WTC11 (cell line): Measurements from ENCODE around the gene ABL1. TPM values are rescaled to one million over a fixed set of nuclear protein-coding genes. Genes with fewer than 3 reads are reported as not detected.

Source experiments
- ATAC-seq: fragments of 200-7000 bp; cut with Tn5 transposase; 2 replicates; pipeline ENCODE4 v1.10.0; 2021; ENCODE audit warnings: mild to moderate bottlenecking, moderate library complexity
- CTCF ChIA-PET: fragments of 300-600 bp; sonication (Branson Sonifier 250); formaldehyde crosslinking; loops from one replicate; lab custom pipeline; 2021; ENCODE audit warnings: antibody characterized with exemption; lab: Charles Lee
- POLR2A ChIA-PET: fragments of 350-600 bp; sonication (Branson Sonifier 250); formaldehyde crosslinking; loops from one replicate; lab custom pipeline; 2021; ENCODE audit warnings: antibody characterized with exemption; lab: Charles Lee
- DNase-seq: peaks from one replicate; pipeline ENCODE4 v3.0.0; 2021; ENCODE audit warnings: low spot score
- H3K27ac Mint-ChIP-seq: 2 replicates; pipeline ENCODE4 v1.8.0; 2021; ENCODE audit warnings: mixed read lengths
- H3K27me3 Mint-ChIP-seq: 2 replicates; pipeline ENCODE4 v1.8.0; 2021; ENCODE audit warnings: low read depth, mild to moderate bottlenecking, moderate library complexity, mixed read lengths
- H3K36me3 Mint-ChIP-seq: 2 replicates; pipeline ENCODE4 v1.8.0; 2021; ENCODE audit warnings: mixed read lengths
- H3K4me1 Mint-ChIP-seq: 2 replicates; pipeline ENCODE4 v1.8.0; 2022; ENCODE audit warnings: mixed read lengths
- H3K4me3 Mint-ChIP-seq: 2 replicates; pipeline ENCODE4 v1.8.0; 2021; ENCODE audit warnings: mild to moderate bottlenecking, moderate library complexity, mixed read lengths
- H3K9me3 Mint-ChIP-seq: 2 replicates; pipeline ENCODE4 v1.8.0; 2021; ENCODE audit warnings: mixed read lengths
- AFF4 ChIP-seq: sonication (generic); formaldehyde crosslinking; IDR thresholded peaks from 2 replicates; pipeline ENCODE4 v1.8.1; 2023; ENCODE audit warnings: mild to moderate bottlenecking, missing genetic modification reagents, borderline replicate concordance
- ATF2 ChIP-seq: sonication (generic); formaldehyde crosslinking; IDR thresholded peaks from 2 replicates; pipeline ENCODE4 v1.8.1; 2022; ENCODE audit warnings: low read depth, missing genetic modification reagents, borderline replicate concordance
- MXD4 ChIP-seq: fragments of 250-450 bp; sonication (Bioruptor Pico); IDR thresholded peaks from 2 replicates; pipeline ENCODE4 v1.8.0; 2021; ENCODE audit warnings: mild to moderate bottlenecking, moderate library complexity, borderline replicate concordance
- MYBL2 ChIP-seq: sonication (generic); formaldehyde crosslinking; IDR thresholded peaks from 2 replicates; pipeline ENCODE4 v1.8.1; 2023; ENCODE audit warnings: mild to moderate bottlenecking, moderate library complexity, missing genetic modification reagents
- NFATC4 ChIP-seq: fragments of 250-450 bp; sonication (Bioruptor Pico); IDR thresholded peaks from 2 replicates; pipeline ENCODE4 v1.9.0; 2021; ENCODE audit warnings: mild to moderate bottlenecking
- NR3C1 ChIP-seq: sonication (generic); formaldehyde crosslinking; conservative IDR thresholded peaks from 2 replicates; pipeline ENCODE4 v1.8.1; 2023; ENCODE audit warnings: low read depth, mild to moderate bottlenecking, missing genetic modification reagents
- SMAD4 ChIP-seq: sonication (generic); formaldehyde crosslinking; IDR thresholded peaks from 2 replicates; pipeline ENCODE4 v1.8.0; 2022; ENCODE audit warnings: mild to moderate bottlenecking, missing genetic modification reagents
- TEAD1 ChIP-seq: sonication (generic); formaldehyde crosslinking; IDR thresholded peaks from 2 replicates; pipeline ENCODE4 v1.8.0; 2022; ENCODE audit warnings: mild to moderate bottlenecking, missing genetic modification reagents
- TEAD4 ChIP-seq: sonication (generic); formaldehyde crosslinking; IDR thresholded peaks from 2 replicates; pipeline ENCODE4 v1.8.0; 2022; ENCODE audit warnings: mild to moderate bottlenecking, missing genetic modification reagents
- ZBTB21 ChIP-seq: sonication (generic); formaldehyde crosslinking; IDR thresholded peaks from 2 replicates; pipeline ENCODE4 v1.8.1; 2023; ENCODE audit warnings: mild to moderate bottlenecking, missing genetic modification reagents, borderline replicate concordance
- ZNF121 ChIP-seq: sonication (generic); formaldehyde crosslinking; IDR thresholded peaks from 2 replicates; pipeline ENCODE4 v1.8.0; 2023; ENCODE audit warnings: missing genetic modification reagents
- ZNF138 ChIP-seq: sonication (generic); formaldehyde crosslinking; conservative IDR thresholded peaks from 2 replicates; pipeline ENCODE4 v1.8.1; 2022; ENCODE audit warnings: mild to moderate bottlenecking, moderate library complexity, missing genetic modification reagents
- ZNF263 ChIP-seq: sonication (generic); formaldehyde crosslinking; IDR thresholded peaks from 2 replicates; pipeline ENCODE4 v1.8.1; 2022; ENCODE audit warnings: low read depth, mild to moderate bottlenecking, moderate library complexity, missing genetic modification reagents
- ZNF423 ChIP-seq: fragments of 250-450 bp; sonication (Bioruptor Pico); IDR thresholded peaks from 2 replicates; pipeline ENCODE4 v2.1.2; 2022; ENCODE audit warnings: mild to moderate bottlenecking, moderate library complexity
- ZNF512 ChIP-seq: sonication (generic); formaldehyde crosslinking; IDR thresholded peaks from 2 replicates; pipeline ENCODE4 v1.8.1; 2022; ENCODE audit warnings: missing genetic modification reagents, borderline replicate concordance
- total RNA-seq: library from RNA; stranded (reverse); gene quantifications from 3 replicates; pipeline ENCODE4 v1.2.3, GENCODE V29; 2021
- TF ChIP-seq, protein P1 (sequence below): sonication (generic); formaldehyde crosslinking; IDR thresholded peaks from 2 replicates; pipeline ENCODE4 v1.8.0; 2022; ENCODE audit warnings: mild to moderate bottlenecking, missing genetic modification reagents
- TF ChIP-seq, protein P2 (sequence below): sonication (generic); formaldehyde crosslinking; IDR thresholded peaks from 2 replicates; pipeline ENCODE4 v1.8.1; 2023; ENCODE audit warnings: mild to moderate bottlenecking, missing genetic modification reagents
- TF ChIP-seq, protein P3 (sequence below): sonication (generic); formaldehyde crosslinking; IDR thresholded peaks from 2 replicates; pipeline ENCODE4 v1.8.0; 2022; ENCODE audit warnings: mild to moderate bottlenecking, missing genetic modification reagents

The ABL1 gene
- total RNA-seq, 1 experiment from 2014 or later, result 104 TPM

DNA sequence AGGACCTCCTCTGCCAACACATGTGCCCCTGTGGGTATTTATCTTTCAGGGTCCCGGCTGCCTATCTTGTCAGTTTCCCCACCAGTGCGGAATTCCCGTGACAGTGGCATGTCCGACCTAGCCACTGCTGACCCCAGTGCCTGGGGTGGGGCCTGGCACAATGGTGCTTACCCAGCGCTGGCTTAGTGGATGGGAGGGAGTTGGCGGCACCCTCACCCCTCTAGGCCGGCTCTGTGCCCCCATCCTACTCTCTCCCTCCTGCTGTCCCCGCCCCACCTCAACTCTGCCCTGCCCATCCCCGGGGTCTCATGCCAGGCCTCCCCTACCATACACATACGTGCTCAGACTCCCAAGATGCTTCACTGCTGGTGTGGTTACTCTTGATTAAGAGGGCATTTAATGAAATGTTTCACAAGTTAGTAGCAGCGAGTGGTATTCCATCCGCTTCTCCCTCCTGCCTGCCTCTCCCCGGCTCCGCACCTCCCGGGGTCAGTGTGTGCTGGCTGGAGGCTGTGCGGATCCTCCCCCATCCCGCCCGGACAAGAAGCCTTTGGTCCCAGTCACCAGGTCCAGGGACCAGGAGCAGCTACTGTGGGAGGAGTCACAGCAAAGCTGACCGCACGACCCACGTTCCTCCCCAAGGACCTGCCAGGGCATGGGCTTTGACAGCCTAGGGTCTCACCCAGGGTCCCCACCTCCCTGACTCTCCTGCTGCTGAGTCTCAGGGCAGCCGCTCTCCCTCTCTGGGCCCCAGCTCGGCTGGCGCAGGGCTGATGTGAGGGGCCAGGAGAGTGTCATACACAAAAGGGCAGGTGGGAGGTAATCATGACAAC lies 71.1 kb downstream of the ABL1 start (continued):
- no peak for TF ChIP-seq AFF4 (CRISPR knock-in tag)
- TF ChIP-seq TEAD1 (CRISPR knock-in tag), result no peak
- TF ChIP-seq, all 79 proteins: peak for 0

DNA sequence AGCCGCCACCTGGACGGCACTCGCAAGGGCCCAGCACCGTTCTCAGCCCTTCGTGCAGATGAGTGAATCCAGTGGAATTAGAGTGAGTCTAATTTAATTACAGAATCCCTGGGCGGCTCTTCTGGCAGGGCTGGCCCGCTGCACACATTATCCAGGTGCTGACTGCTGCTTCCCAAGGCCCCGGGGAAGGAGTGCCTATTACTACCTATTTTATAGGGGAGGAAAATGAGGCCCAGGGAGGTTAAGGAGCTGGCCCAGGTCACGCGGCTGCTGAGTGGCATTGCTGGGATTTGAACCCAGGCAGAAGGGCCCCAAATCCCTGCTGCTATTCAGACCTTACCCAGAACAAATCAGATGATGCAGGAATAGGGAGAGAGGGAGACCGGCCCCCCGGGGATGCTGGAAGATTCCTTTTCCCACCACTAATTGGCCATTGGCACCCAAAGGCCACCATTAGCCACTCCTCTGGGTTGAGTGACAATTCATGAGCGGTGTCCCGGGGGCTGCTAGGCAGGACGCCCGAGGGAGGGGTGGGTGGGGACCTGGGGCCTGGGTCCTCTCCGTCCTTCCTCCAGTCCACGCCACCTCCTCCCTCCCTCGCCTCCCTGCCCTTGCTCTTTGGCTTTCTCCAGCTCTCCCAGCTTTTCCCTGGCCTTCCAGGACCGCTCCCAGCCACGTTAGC lies 71.8 kb downstream of the ABL1 start:
- no peak overlapping the region for H3K27ac Mint-ChIP-seq
- H3K4me3 Mint-ChIP-seq, result no peak overlapping the region

More for the DNA sequence above, 71.8 kb downstream of the ABL1 start:
- ChIA-PET CTCF (interaction anchor here (1.4 to 1.6 kb wide), 3 partner anchors 26 to 91 kb away, joined by 3 to 8 read pairs (median 4); no protein-coding TSS in a partner anchor), POLR2A (no interaction called here)
- DNase-seq (no peak), ATAC-seq (no peak)
- Mint-ChIP-seq H3K27me3 (no peaks in the 10 kb centered on the region), H3K9me3 (no peaks in the 10 kb centered on the region), H3K4me1 (no peaks in the 10 kb centered on the region), H3K36me3 (no peaks in the 10 kb centered on the region)
- TF ChIP-seq ZNF423 (no peak), ZNF512 (CRISPR knock-in tag) (no peak), ZNF263 (CRISPR knock-in tag) (no peak), ZNF121 (no peak), NR3C1 (no peak), MXD4 (CRISPR knock-in tag) (no peak), TEAD1 (CRISPR knock-in tag) (no peak), TEAD4 (CRISPR knock-in tag) (no peak), ZBTB21 (CRISPR knock-in tag) (no peak), MYBL2 (CRISPR knock-in tag) (no peak), ZNF138 (no peak), SMAD4 (CRISPR knock-in tag) (no peak), ATF2 (CRISPR knock-in tag) (no peak), NFATC4 (CRISPR knock-in tag) (no peak)
- TF ChIP-seq, protein P1, sequence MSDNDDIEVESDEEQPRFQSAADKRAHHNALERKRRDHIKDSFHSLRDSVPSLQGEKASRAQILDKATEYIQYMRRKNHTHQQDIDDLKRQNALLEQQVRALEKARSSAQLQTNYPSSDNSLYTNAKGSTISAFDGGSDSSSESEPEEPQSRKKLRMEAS (CRISPR knock-in tag), result no peak
- TF ChIP-seq, protein P2, sequence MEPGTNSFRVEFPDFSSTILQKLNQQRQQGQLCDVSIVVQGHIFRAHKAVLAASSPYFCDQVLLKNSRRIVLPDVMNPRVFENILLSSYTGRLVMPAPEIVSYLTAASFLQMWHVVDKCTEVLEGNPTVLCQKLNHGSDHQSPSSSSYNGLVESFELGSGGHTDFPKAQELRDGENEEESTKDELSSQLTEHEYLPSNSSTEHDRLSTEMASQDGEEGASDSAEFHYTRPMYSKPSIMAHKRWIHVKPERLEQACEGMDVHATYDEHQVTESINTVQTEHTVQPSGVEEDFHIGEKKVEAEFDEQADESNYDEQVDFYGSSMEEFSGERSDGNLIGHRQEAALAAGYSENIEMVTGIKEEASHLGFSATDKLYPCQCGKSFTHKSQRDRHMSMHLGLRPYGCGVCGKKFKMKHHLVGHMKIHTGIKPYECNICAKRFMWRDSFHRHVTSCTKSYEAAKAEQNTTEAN (CRISPR knock-in tag), result no peak
- TF ChIP-seq, protein P3, sequence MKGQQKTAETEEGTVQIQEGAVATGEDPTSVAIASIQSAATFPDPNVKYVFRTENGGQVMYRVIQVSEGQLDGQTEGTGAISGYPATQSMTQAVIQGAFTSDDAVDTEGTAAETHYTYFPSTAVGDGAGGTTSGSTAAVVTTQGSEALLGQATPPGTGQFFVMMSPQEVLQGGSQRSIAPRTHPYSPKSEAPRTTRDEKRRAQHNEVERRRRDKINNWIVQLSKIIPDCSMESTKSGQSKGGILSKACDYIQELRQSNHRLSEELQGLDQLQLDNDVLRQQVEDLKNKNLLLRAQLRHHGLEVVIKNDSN (CRISPR knock-in tag), result no peak
